Measurements from ENCODE around the gene ZBTB40. TPM values are rescaled to one million over a fixed set of nuclear protein-coding genes. Genes with fewer than 3 reads are reported as not detected.

The ZBTB40 gene
- total and polyA plus RNA-seq, 2 of the 13 experiments (the other 11 are each of a cell fraction or from before 2014, with no cell fraction given) = 8.8 to 16.5 TPM

DNA sequence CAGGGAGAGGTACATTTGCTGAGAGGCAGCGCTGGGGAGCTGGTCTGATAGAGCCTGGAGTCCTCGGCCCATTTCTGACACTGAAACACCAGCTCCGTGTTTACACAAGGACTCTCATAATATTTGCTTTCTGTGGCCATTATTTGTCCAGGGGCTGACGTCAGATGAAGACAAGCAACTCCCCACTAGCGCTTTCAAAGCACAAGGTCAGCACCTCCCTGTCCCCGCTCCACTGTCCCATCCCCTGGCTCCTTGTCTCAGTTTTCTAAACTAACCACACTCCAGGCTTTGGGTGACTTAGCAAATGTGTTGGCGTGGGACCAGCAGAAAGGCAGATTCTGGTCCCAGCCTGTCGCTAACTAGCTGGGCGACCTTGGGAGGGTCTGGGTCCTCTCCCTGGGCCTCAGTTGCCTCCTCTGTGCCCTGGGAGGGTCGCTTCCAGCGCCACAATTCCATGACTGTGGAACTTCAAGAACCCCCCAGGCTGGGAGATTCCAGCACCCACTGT lies 37.4 kb upstream of the ZBTB40 start (continued):
- TF ChIP-seq ZNF781 (CRISPR knock-in tag; IDR thresholded peaks at IDR 0.05; ENCODE audit: borderline replicate concordance, not compliant biosample characterization) (no peak), ELF1 (CRISPR knock-in tag; IDR thresholded peaks at IDR 0.05) (no peak), ZSCAN9 (CRISPR knock-in tag; IDR thresholded peaks at IDR 0.05; ENCODE audit: borderline replicate concordance) (peak; percentile 21; the same call in 1 of the 2 replicates), KLF13 (CRISPR knock-in tag; IDR thresholded peaks at IDR 0.05) (no peak), ZNF30 (CRISPR knock-in tag; IDR thresholded peaks at IDR 0.05) (no peak), ZNF816 (CRISPR knock-in tag; IDR thresholded peaks at IDR 0.05; ENCODE audit: borderline replicate concordance) (peak; percentile 62; the same call in 1 of the 2 replicates), ARNTL (CRISPR knock-in tag; IDR thresholded peaks at IDR 0.05) (no peak), BHLHE40 (IDR thresholded peaks at IDR 0.05; ENCODE audit: low read length) (no peak), SOX6 (IDR thresholded peaks at IDR 0.05) (no peak), SOX6 (CRISPR knock-in tag; IDR thresholded peaks at IDR 0.05) (peak; percentile 96), ZNF768 (CRISPR knock-in tag; IDR thresholded peaks at IDR 0.05) (no peak)
- TF ChIP-seq, protein P1, sequence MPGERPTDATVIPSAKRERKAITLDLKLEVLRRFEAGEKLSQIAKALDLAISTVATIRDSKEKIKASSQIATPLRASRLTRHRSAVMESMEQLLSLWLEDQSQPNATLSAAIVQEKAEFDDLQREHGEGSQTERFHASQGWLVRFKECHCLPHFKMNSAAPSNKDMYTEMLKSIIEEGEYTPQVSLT (CRISPR knock-in tag; IDR thresholded peaks at IDR 0.05; ENCODE audit: borderline replicate concordance, low read depth) = no peak
- TF ChIP-seq, protein P2, sequence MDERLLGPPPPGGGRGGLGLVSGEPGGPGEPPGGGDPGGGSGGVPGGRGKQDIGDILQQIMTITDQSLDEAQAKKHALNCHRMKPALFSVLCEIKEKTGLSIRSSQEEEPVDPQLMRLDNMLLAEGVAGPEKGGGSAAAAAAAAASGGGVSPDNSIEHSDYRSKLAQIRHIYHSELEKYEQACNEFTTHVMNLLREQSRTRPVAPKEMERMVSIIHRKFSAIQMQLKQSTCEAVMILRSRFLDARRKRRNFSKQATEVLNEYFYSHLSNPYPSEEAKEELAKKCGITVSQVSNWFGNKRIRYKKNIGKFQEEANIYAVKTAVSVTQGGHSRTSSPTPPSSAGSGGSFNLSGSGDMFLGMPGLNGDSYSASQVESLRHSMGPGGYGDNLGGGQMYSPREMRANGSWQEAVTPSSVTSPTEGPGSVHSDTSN (CRISPR knock-in tag; IDR thresholded peaks at IDR 0.05) = no peak
- TF ChIP-seq, protein P3, sequence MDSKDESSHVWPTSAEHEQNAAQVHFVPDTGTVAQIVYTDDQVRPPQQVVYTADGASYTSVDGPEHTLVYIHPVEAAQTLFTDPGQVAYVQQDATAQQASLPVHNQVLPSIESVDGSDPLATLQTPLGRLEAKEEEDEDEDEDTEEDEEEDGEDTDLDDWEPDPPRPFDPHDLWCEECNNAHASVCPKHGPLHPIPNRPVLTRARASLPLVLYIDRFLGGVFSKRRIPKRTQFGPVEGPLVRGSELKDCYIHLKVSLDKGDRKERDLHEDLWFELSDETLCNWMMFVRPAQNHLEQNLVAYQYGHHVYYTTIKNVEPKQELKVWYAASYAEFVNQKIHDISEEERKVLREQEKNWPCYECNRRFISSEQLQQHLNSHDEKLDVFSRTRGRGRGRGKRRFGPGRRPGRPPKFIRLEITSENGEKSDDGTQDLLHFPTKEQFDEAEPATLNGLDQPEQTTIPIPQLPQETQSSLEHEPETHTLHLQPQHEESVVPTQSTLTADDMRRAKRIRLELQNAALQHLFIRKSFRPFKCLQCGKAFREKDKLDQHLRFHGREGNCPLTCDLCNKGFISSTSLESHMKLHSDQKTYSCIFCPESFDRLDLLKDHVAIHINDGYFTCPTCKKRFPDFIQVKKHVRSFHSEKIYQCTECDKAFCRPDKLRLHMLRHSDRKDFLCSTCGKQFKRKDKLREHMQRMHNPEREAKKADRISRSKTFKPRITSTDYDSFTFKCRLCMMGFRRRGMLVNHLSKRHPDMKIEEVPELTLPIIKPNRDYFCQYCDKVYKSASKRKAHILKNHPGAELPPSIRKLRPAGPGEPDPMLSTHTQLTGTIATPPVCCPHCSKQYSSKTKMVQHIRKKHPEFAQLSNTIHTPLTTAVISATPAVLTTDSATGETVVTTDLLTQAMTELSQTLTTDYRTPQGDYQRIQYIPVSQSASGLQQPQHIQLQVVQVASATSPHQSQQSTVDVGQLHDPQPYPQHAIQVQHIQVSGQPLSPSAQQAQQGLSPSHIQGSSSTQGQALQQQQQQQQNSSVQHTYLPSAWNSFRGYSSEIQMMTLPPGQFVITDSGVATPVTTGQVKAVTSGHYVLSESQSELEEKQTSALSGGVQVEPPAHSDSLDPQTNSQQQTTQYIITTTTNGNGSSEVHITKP (CRISPR knock-in tag; IDR thresholded peaks at IDR 0.05; ENCODE audit: low read depth) = 0 out of 2 replicates have a peak, but pooled peaks have one; percentile 21
- TF ChIP-seq, protein P4, sequence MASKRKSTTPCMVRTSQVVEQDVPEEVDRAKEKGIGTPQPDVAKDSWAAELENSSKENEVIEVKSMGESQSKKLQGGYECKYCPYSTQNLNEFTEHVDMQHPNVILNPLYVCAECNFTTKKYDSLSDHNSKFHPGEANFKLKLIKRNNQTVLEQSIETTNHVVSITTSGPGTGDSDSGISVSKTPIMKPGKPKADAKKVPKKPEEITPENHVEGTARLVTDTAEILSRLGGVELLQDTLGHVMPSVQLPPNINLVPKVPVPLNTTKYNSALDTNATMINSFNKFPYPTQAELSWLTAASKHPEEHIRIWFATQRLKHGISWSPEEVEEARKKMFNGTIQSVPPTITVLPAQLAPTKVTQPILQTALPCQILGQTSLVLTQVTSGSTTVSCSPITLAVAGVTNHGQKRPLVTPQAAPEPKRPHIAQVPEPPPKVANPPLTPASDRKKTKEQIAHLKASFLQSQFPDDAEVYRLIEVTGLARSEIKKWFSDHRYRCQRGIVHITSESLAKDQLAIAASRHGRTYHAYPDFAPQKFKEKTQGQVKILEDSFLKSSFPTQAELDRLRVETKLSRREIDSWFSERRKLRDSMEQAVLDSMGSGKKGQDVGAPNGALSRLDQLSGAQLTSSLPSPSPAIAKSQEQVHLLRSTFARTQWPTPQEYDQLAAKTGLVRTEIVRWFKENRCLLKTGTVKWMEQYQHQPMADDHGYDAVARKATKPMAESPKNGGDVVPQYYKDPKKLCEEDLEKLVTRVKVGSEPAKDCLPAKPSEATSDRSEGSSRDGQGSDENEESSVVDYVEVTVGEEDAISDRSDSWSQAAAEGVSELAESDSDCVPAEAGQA (IDR thresholded peaks at IDR 0.05; ENCODE audit: low read depth) = no peak; the same call in 1 of the 2 replicates
- TF ChIP-seq, protein P4 (CRISPR knock-in tag; IDR thresholded peaks at IDR 0.05; ENCODE audit: borderline replicate concordance) = no peak

Data from HepG2 (cell line).